Ascending aorta (tissue), 2 donors: Measurements from ENCODE around the gene OSBPL6. TPM values are rescaled to one million over a fixed set of nuclear protein-coding genes. Genes with fewer than 3 reads are reported as not detected.

ENCODE experiments used
- DNase-seq, 2 donors: peaks; one replicate each; pipeline ENCODE4 v3.0.0-alpha.2; 2019; ENCODE audit warnings: low spot score in 2 of 2
- H3K27ac ChIP-seq, 2 donors: fragments of 200-600 bp; sonication (generic); one replicate each; pipeline ENCODE4 v1.5.1; 2016 to 2017; ENCODE audit warnings: mild to moderate bottlenecking in 1 of 2
- H3K27me3 ChIP-seq: fragments of 200-600 bp; sonication (generic); one replicate; pipeline ENCODE4 v1.5.1; 2017
- H3K36me3 ChIP-seq, 2 donors: fragments of 200-600 bp; sonication (generic); one replicate each; pipeline ENCODE4 v1.5.1; 2016
- H3K4me1 ChIP-seq, 2 donors: fragments of 200-600 bp; sonication (generic); one replicate each; pipeline ENCODE4 v1.5.1; 2016 to 2017; ENCODE audit warnings: mild to moderate bottlenecking in 1 of 2
- H3K4me3 ChIP-seq, 2 donors: fragments of 200-600 bp; sonication (generic); one replicate each; pipeline ENCODE4 v1.5.1; 2016 to 2017; ENCODE audit warnings: mild to moderate bottlenecking in 1 of 2
- H3K9me3 ChIP-seq, 2 donors: fragments of 200-600 bp; sonication (generic); one replicate each; pipeline ENCODE4 v1.5.1; 2016
- intact Hi-C: fragments of 100-400 bp; cut with DNase I; formaldehyde crosslinking; loops from one replicate; pipeline ENCODE4 v1.15.1; 2023
- total RNA-seq: library from RNA; depleted of rRNA; stranded (reverse); fragments of >200 nt; gene quantifications from one replicate; pipeline ENCODE4 v1.1.0, GENCODE V29; 2016
- TF ChIP-seq, protein P1 (sequence below), 3 experiments: fragments of 200-600 bp in 2 of 3; fragments of 450-650 bp in 1 of 3; sonication (generic) in 2 of 3; IDR thresholded peaks; one replicate each; pipeline ENCODE4 v1.5.1; 2016 to 2019; ENCODE audit warnings: antibody characterized with exemption in 3 of 3, mild to moderate bottlenecking in 1 of 3, moderate library complexity in 1 of 3

Gene OSBPL6
- total RNA-seq, 1 donor from 2014 or later = 1.4 TPM

- no peaks in the 10 kb centered on the region for H3K27me3 ChIP-seq
- TF ChIP-seq, protein P1, sequence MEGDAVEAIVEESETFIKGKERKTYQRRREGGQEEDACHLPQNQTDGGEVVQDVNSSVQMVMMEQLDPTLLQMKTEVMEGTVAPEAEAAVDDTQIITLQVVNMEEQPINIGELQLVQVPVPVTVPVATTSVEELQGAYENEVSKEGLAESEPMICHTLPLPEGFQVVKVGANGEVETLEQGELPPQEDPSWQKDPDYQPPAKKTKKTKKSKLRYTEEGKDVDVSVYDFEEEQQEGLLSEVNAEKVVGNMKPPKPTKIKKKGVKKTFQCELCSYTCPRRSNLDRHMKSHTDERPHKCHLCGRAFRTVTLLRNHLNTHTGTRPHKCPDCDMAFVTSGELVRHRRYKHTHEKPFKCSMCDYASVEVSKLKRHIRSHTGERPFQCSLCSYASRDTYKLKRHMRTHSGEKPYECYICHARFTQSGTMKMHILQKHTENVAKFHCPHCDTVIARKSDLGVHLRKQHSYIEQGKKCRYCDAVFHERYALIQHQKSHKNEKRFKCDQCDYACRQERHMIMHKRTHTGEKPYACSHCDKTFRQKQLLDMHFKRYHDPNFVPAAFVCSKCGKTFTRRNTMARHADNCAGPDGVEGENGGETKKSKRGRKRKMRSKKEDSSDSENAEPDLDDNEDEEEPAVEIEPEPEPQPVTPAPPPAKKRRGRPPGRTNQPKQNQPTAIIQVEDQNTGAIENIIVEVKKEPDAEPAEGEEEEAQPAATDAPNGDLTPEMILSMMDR (IDR thresholded peaks at IDR 0.05) = no peak
- H3K9me3 ChIP-seq = no peaks in the 10 kb centered on the region
- no peak overlapping the region for H3K4me3 ChIP-seq
- no peaks in the 10 kb centered on the region for H3K4me1 ChIP-seq
- intact Hi-C loops = loop anchor here (2.0 kb wide), 1 partner anchor 47 kb away; the partner anchor contains the start of gene OSBPL6
- H3K36me3 ChIP-seq = no peaks in the 10 kb centered on the region
- peak overlapping the region in 1 of 2 donors; percentile 52 for H3K27ac ChIP-seq
- peak; percentile 11 to 80 for DNase-seq
Measured at GRCh38 chr2:178241844-178242551, 47.7 kb downstream of the OSBPL6 start.

- no peaks in the 10 kb centered on the region for H3K9me3 ChIP-seq
Measured at GRCh38 chr2:178242552-178242883, 48.2 kb downstream of the OSBPL6 start.

GRCh38 chr2:178243961-178244360 lies 49.6 kb downstream of the OSBPL6 start:
- no peak overlapping the region for H3K4me3 ChIP-seq
- H3K4me1 ChIP-seq = no peaks in the 10 kb centered on the region
- no peak for DNase-seq
- no peak overlapping the region for H3K27ac ChIP-seq
- no peaks in the 10 kb centered on the region for H3K36me3 ChIP-seq
- H3K9me3 ChIP-seq = no peaks in the 10 kb centered on the region
- no peaks in the 10 kb centered on the region for H3K27me3 ChIP-seq
- intact Hi-C loops = loop anchor here (2.0 kb wide), 1 partner anchor 49 kb away; the partner anchor contains the start of gene OSBPL6
- TF ChIP-seq, protein P1 (IDR thresholded peaks at IDR 0.05) = no peak

More at GRCh38 chr2:178242552-178242883, 48.2 kb downstream of the OSBPL6 start:
- Histone ChIP-seq H3K27ac (no peak overlapping the region), H3K36me3 (no peaks in the 10 kb centered on the region), H3K27me3 (no peaks in the 10 kb centered on the region), H3K4me3 (no peak overlapping the region), H3K4me1 (no peaks in the 10 kb centered on the region)
- TF ChIP-seq, protein P1 (IDR thresholded peaks at IDR 0.05) = no peak
- DNase-seq = no peak
- intact Hi-C loops = loop anchor here (2.0 kb wide), 1 partner anchor 48 kb away; the partner anchor contains the start of gene OSBPL6

DNA sequence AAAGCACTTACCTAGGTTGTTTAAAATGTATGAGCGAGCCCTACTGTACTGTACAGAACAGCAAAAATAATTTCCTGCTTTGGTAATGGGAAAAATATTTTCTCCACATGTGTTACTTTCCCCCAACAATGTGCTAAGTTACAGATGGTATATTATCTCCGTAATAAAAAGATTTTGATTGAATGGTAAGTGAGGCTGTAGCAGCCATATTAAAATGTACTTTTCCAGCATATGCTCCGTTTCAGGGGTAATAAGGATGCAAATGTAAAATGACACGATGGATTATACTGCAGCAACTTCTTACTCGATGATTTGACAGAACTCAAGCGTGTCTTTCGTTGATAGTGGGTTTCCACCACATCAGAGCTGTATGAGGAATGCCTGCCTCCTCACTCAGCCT lies 50.5 kb downstream of the OSBPL6 start:
- intact Hi-C loops = no loop called here
- TF ChIP-seq, protein P1 (IDR thresholded peaks at IDR 0.05) = no peak
- Histone ChIP-seq H3K4me3 (no peak overlapping the region), H3K9me3 (no peaks in the 10 kb centered on the region), H3K4me1 (no peaks in the 10 kb centered on the region), H3K27ac (no peak overlapping the region), H3K36me3 (no peaks in the 10 kb centered on the region), H3K27me3 (no peaks in the 10 kb centered on the region)
- no peak for DNase-seq

DNA sequence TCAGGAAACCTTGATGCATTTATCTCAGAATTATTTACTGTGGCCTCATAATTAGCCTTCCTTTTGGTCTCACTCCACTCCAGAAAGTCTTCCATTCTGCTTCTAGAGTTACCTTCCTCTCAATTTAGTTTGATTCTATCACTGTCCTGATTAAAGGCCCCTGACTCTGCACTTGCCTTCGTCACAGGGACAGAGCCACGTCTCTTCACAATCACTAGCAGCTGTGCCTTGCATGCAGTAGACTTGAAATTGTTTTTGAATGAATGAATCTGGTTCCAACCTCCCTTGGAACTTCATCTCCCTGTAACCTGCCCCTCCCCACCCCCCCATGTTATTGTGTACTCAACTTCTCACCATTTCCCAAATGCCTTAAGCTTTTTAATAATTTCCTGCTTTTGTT lies 52.4 kb downstream of the OSBPL6 start:
- H3K4me1 ChIP-seq = no peaks in the 10 kb centered on the region
- no peaks in the 10 kb centered on the region for H3K36me3 ChIP-seq
- no peaks in the 10 kb centered on the region for H3K27me3 ChIP-seq
- intact Hi-C loops = no loop called here
- DNase-seq = no peak
- H3K9me3 ChIP-seq = no peaks in the 10 kb centered on the region
- no peak overlapping the region for H3K4me3 ChIP-seq
- TF ChIP-seq, protein P1 (IDR thresholded peaks at IDR 0.05) = no peak
- H3K27ac ChIP-seq = no peak overlapping the region
